ENCODE data around the gene NOTCH1.
"Not testable (repeated sequence)": the region's sequence is repeated elsewhere in the genome, so short reads cannot be mapped to it uniquely, and the experiment has no call there.

NOTCH1 gene

GRCh38 chr9:136545965-136546696 lies at the start of gene NOTCH1:
Gene NOTCH1 (minus strand): TSS chr9:136546048. CDS start chr9:136545786, 262 bp downstream.
- peak; percentile 87 to 88 for DNase-seq

DNA sequence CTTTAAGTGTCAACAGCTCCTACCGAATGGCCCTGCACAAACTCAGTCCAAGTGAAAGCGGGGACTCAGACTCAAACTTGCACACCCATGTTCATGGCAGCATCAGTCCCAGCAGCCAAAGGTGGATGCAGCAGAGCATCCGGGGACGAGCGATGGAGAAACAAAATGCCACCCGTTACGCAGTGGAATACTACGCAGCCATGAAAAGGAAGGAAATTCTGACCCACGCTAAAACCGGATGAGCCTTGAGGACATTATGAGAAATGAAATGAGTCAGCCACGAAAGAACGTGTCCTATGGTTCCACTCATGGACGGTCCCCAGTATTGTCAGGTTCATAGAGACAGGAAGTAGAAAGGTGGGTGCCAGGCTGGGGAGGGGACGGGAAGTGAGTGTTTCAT lies 48.6 kb upstream of the NOTCH1 start:
- no peak for DNase-seq

GRCh38 chr9:136593581-136593980 lies 47.7 kb upstream of the NOTCH1 start:
- DNase-seq = no peak

- no peak for DNase-seq
These were observed 46.8 kb upstream of the NOTCH1 start for GRCh38 chr9:136592666-136593065.

DNA sequence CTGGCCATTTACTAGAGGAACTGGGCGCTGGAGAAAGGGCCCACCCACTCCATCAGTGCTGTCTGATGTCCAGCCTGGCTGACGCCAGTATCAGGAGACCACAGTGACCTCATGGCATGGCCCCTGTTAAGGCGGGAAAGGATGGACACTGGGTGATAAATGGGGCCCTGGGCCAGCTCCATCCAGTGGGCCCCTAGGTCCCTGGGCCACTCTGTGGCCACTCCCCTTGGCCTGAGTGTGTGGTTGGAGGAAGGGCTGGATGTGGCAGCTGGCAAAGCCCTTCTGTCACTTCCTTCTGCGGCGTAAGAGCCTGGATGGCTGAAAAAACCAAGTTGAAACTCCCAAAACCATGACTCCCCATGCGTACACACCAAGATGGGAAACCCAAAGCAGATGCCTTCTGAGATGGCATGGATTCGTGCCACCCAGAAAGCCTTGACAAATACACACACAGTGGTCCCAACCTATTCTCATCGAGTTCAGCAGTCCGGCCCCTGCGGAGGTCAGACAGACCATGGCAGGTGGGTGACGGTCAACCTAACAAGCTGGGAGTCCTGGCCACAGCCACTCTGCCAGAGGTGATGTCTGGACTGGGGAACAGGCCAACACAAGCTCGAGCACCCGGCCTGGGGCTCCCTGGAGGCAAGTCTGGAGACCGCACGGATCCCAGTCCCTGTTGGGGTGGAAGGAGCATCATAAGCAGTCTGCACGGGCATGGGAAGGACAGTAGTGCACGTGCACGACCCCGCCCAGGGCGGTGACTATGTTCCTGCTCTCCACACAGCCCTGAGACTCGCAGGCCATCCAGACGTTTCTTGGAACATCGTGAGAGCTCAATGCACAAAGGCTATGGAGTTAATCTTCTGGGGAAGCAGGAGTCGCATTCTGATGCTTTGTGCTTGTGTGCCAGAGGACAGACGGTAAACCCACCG lies 45.2 kb upstream of the NOTCH1 start:
- DNase-seq = no peak

DNA sequence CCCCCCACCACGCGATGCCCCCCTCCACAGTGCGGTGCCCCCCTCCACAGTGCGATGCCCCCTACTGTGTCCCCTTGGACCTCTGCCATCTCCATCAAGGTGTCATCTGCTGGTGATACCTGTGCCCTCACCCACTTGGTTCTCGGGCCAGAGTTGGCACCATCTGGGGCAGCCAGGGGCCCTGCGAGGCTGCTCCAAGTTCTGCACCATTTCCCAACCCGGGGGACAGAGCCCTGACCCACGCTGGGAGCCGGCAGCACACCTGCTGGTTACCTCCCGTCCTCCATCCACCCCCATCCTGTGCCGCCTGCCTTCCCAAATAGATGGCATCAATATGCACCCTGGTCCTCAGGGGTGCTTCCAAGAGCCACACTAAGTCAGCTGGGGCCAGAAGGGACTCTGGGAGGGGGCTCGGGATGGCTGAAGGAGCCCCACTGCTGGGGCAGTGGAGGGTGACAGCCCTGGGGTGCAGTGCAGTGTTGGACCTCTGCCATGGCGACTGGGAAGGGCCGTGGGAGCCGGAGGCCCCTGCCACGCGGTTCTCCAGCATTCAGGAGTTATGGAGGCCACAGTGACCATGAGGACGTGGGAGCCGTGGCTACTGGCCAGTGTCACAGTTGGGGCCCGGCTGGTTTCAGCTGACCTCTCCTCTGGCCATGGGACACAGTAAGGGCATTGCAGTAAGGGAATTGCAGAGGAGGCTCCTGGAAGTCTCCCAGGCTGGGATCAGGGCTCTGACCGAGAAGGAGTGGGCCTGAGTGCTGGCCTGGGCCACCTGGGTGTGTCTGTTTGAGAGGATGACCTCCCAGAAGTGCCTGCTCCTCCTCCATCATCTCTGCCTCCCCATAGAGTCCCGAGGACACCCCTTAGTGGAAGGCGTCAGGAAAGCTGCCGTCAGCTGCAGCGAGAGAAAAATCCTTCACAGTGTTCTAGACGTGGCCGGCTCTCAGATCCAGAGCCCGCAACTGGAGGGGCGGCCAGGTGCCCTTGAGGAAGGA lies 44.2 kb upstream of the NOTCH1 start:
- no peak for DNase-seq

DNA sequence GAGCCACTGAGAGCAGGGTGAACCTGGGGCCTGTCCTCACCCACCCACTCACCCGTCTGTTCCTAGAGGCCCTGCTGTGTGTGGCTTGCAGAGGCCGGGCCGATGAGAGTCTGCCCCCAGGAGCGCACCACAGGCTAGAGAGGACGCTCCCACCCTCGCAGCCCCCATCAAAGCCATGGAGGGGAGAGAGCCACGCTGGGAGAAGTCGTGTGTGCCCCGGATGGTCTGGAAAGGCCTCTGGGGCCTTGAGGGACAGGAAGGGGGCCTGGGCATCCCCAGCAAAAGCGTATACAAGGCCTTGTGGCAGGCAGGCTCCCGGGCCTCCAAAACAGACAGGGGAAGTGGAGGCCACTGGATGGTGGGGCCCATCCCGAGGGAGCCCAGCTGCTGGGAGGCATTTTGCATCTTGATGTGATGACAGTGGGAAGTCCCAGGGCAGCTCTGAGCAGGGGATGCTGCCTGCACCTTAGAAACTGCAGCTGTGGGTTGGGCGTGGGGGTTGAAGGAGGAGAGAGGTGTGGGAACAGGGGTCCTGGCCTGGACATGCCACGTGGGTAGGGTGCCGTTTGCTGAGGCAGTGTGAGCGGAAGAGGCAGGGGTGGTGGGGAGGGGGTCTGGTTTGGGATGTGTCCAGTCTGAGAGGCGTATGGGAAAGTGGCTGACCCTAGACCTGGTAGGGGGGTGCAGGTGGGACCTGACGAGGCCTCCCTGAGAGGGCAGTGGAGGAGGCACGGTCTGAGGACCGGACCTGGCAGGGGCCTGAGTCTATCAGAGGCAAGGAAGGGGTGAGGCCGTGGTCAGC lies 43.0 kb upstream of the NOTCH1 start:
- no peak for DNase-seq

DNA sequence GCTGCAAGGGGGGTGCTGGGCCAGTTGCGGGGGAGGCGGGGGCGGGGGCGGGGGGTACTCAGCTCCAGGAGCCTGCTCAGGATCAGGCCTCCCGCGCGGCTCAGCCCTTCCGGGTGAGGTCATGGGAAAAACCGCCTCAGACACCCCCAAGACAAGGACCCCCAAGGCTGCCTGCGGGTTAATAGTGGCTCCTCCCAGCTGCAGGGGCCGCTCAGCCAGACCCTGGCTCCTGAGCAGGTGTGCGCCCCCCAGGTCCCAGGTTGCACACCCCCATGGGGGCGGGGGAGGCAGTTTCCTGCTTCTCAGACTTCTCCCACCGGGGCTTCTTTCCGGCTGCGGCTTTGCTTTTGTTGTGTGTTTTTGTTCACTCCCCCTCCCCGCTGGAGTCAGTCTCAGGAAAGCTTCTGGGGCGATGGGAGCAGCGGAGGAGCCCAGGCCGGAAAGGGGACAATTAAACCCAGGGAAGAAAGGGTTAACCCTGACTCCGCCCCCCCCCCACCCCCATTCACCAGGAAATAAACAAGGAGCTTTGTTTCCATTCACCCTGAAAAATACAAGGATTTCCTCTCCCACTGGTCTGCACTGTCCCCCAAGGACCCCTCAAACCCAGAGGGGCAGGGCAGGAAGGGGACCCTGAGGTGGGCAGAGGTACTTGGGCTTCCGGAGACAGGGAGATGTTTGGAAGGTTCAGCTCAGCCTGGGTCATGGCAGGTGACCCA lies 42.3 kb upstream of the NOTCH1 start:
- peak in 1 of 2 experiments; percentile 7 for DNase-seq

- no peak for DNase-seq
These were observed 41.5 kb upstream of the NOTCH1 start for GRCh38 chr9:136587145-136587943.

- no peak for DNase-seq
These were observed 40.6 kb upstream of the NOTCH1 start for GRCh38 chr9:136586391-136586953.

GRCh38 chr9:136585531-136586120 lies 39.8 kb upstream of the NOTCH1 start:
- no peak for DNase-seq

GRCh38 chr9:136584934-136585333 lies 39.1 kb upstream of the NOTCH1 start:
- no peak for DNase-seq

GRCh38 chr9:136584401-136584932 lies 38.6 kb upstream of the NOTCH1 start:
- no peak for DNase-seq

- DNase-seq = no peak
These were observed 37.3 kb upstream of the NOTCH1 start for GRCh38 chr9:136582977-136583735.

- DNase-seq = no peak
These were observed 36.0 kb upstream of the NOTCH1 start for GRCh38 chr9:136581614-136582447.

DNA sequence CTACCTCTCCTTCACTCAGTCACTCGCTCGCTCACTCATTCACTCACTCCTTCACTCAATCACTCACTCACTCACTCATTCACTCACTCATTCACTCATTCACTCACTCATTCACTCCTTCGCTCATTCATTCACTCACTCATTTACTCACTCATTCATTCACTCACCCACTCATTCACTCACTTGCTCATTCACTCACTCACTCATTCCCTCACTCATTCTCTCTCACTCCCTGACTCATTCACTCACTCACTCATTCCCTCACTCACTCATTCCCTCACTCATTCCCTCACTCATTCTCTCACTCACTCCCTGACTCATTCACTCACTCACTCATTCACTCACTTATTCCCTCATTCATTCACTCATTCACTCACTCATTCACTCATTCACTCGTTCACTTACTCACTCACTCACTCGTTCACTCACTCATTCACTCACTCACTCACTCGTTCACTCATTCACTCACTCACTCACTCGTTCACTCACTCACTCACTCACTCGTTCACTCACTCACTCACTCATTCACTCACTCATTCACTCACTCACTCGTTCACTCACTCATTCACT lies 33.9 kb upstream of the NOTCH1 start:
- DNase-seq = not testable (repeated sequence)

Measured in stimulated activated CD4-positive, alpha-beta T cell treated with anti-CD3 and anti-CD28 coated beads, Interleukin-4, amount 100 ng/mL, for 4 hours (primary cell).